Neural progenitor cell (in vitro differentiated cells): ENCODE results near the gene RYR3. TPM values are rescaled to one million over a fixed set of nuclear protein-coding genes. Genes with fewer than 3 reads are reported as not detected.

ENCODE experiments used
- DNase-seq: peaks from one replicate; pipeline ENCODE4 v3.0.0-alpha.2; 2016; ENCODE audit warnings: low spot score
- H2AFZ ChIP-seq: fragments of 200-600 bp; sonication (generic); replicated peaks from 2 replicates; pipeline ENCODE4 v1.6.1; 2016; ENCODE audit warnings: antibody characterized with exemption
- H3F3A ChIP-seq: fragments of 200-600 bp; sonication (generic); 2 replicates; pipeline ENCODE4 v1.6.1; 2016; ENCODE audit warnings: antibody characterized with exemption, low read depth
- H3K27ac ChIP-seq: fragments of 200-600 bp; sonication (generic); 2 replicates; pipeline ENCODE4 v1.5.1; 2016; ENCODE audit warnings: mild to moderate bottlenecking
- H3K27me3 ChIP-seq: fragments of 200-600 bp; sonication (generic); 2 replicates; pipeline ENCODE4 v1.6.1; 2016; ENCODE audit warnings: mild to moderate bottlenecking, moderate library complexity
- H3K36me3 ChIP-seq: fragments of 200-600 bp; sonication (generic); 2 replicates; pipeline ENCODE4 v1.5.1; 2016
- H3K4me1 ChIP-seq: fragments of 200-600 bp; sonication (generic); 2 replicates; pipeline ENCODE4 v1.6.1; 2016; ENCODE audit warnings: mixed run types
- H3K4me2 ChIP-seq: fragments of 200-600 bp; sonication (generic); 2 replicates; pipeline ENCODE4 v1.6.1; 2016
- H3K4me3 ChIP-seq: fragments of 200-600 bp; sonication (generic); 2 replicates; pipeline ENCODE4 v1.5.1; 2016
- H3K79me2 ChIP-seq: fragments of 200-600 bp; sonication (generic); 2 replicates; pipeline ENCODE4 v1.6.1; 2016; ENCODE audit warnings: low read depth
- H3K9ac ChIP-seq: fragments of 200-600 bp; sonication (generic); 2 replicates; pipeline ENCODE4 v1.6.1; 2016
- H3K9me3 ChIP-seq: fragments of 200-600 bp; sonication (generic); 2 replicates; pipeline ENCODE4 v1.5.1; 2016; ENCODE audit warnings: low read depth
- H4K20me1 ChIP-seq: fragments of 200-600 bp; sonication (generic); 2 replicates; pipeline ENCODE4 v1.6.1; 2016; ENCODE audit warnings: low read depth
- H3K27ac Mint-ChIP-seq: 3 replicates; pipeline ENCODE4 v1.8.0; 2021; ENCODE audit warnings: mixed read lengths
- H3K27me3 Mint-ChIP-seq: 2 replicates; pipeline ENCODE4 v1.8.0; 2022; ENCODE audit warnings: low read depth, mild to moderate bottlenecking, inconsistent platforms, moderate library complexity, mixed read lengths; ENCODE audit not compliant: insufficient read depth
- H3K36me3 Mint-ChIP-seq: 3 replicates; pipeline ENCODE4 v1.8.0; 2021; ENCODE audit warnings: mixed read lengths
- H3K4me1 Mint-ChIP-seq: 3 replicates; pipeline ENCODE4 v1.8.0; 2021; ENCODE audit warnings: mixed read lengths
- H3K4me3 Mint-ChIP-seq: 3 replicates; pipeline ENCODE4 v1.8.0; 2021; ENCODE audit warnings: mild to moderate bottlenecking, moderate library complexity, mixed read lengths
- H3K9me3 Mint-ChIP-seq: 3 replicates; pipeline ENCODE4 v1.8.0; 2020; ENCODE audit warnings: mixed read lengths
- CTCF ChIP-seq: fragments of 200-600 bp; sonication (generic); IDR thresholded peaks from 2 replicates; pipeline ENCODE4 v1.5.1; 2017; ENCODE audit warnings: antibody characterized with exemption, mild to moderate bottlenecking
- EZH2 ChIP-seq: fragments of 200-600 bp; sonication (generic); IDR thresholded peaks from 2 replicates; pipeline ENCODE4 v1.6.1; 2017; ENCODE audit warnings: antibody characterized with exemption, mild to moderate bottlenecking, moderate library complexity
- EZH2phosphoT487 ChIP-seq: fragments of 200-600 bp; sonication (generic); IDR thresholded peaks from 2 replicates; pipeline ENCODE4 v1.6.1; 2017; ENCODE audit warnings: antibody characterized with exemption
- total RNA-seq: library from RNA; depleted of rRNA; stranded (reverse); fragments of >200 nt; gene quantifications from 2 replicates; pipeline ENCODE4 v1.2.3, GENCODE V29; 2015; ENCODE audit warnings: low replicate concordance

Gene RYR3
- total RNA-seq, 1 donor from 2014 or later = 2.1 TPM

- Histone ChIP-seq H3K4me1 (no peaks in the 10 kb centered on the region), H3K4me2 (no peak overlapping the region), H3K9ac (no peak overlapping the region), H3K9me3 (no peaks in the 10 kb centered on the region), H3F3A (no peaks in the 10 kb centered on the region), H3K36me3 (no peaks in the 10 kb centered on the region), H3K79me2 (no peaks in the 10 kb centered on the region), H3K4me3 (no peak overlapping the region), H4K20me1 (no peaks in the 10 kb centered on the region), H3K27me3 (no peaks in the 10 kb centered on the region), H2AFZ (no peak overlapping the region), H3K27ac (no peak overlapping the region)
- Mint-ChIP-seq H3K9me3 (no peaks in the 10 kb centered on the region), H3K27ac (no peak overlapping the region), H3K4me3 (no peak overlapping the region), H3K4me1 (peaks cover 8% of the 10 kb centered on the region), H3K27me3 (peaks cover 8% of the 10 kb centered on the region), H3K36me3 (no peaks in the 10 kb centered on the region)
- TF ChIP-seq CTCF = no peak
- TF ChIP-seq EZH2 = no peak
- no peak for TF ChIP-seq EZH2phosphoT487
- no peak for DNase-seq
These were observed 390.5 kb downstream of the RYR3 start for GRCh38 chr15:33701304-33701696.

GRCh38 chr15:33706173-33706572 is 395.4 kb downstream of the RYR3 start:
- TF ChIP-seq EZH2 (no peak), CTCF (no peak), EZH2phosphoT487 (no peak)
- no peaks in the 10 kb centered on the region for H3K36me3 Mint-ChIP-seq

GRCh38 chr15:33710748-33711147 is 400.0 kb downstream of the RYR3 start:
- Mint-ChIP-seq H3K4me1 (peaks cover 3% of the 10 kb centered on the region), H3K27me3 (peaks cover 6% of the 10 kb centered on the region), H3K27ac (no peak overlapping the region), H3K36me3 (no peaks in the 10 kb centered on the region), H3K4me3 (no peak overlapping the region), H3K9me3 (peaks cover 9% of the 10 kb centered on the region)
- Histone ChIP-seq H3K4me3 (no peak overlapping the region), H3K4me2 (no peak overlapping the region), H2AFZ (no peak overlapping the region), H3K79me2 (no peaks in the 10 kb centered on the region), H3K27ac (no peak overlapping the region), H3K4me1 (peaks cover 6% of the 10 kb centered on the region), H3K36me3 (no peaks in the 10 kb centered on the region), H3K9ac (no peak overlapping the region), H4K20me1 (no peaks in the 10 kb centered on the region), H3K9me3 (no peaks in the 10 kb centered on the region), H3F3A (no peaks in the 10 kb centered on the region), H3K27me3 (no peaks in the 10 kb centered on the region)
- no peak for TF ChIP-seq EZH2phosphoT487
- no peak for TF ChIP-seq CTCF
- TF ChIP-seq EZH2 = no peak
- DNase-seq = no peak

More at GRCh38 chr15:33706173-33706572, 395.4 kb downstream of the RYR3 start:
- Histone ChIP-seq H3K9me3 (no peaks in the 10 kb centered on the region), H3K27me3 (no peaks in the 10 kb centered on the region), H3K4me2 (no peak overlapping the region), H3K9ac (no peak overlapping the region), H2AFZ (no peak overlapping the region), H3K36me3 (no peaks in the 10 kb centered on the region), H3K79me2 (no peaks in the 10 kb centered on the region), H3K27ac (no peak overlapping the region), H3K4me1 (no peaks in the 10 kb centered on the region), H4K20me1 (no peaks in the 10 kb centered on the region), H3K4me3 (no peak overlapping the region), H3F3A (no peaks in the 10 kb centered on the region)
- no peak overlapping the region for H3K27ac Mint-ChIP-seq
- DNase-seq = no peak
- H3K4me3 Mint-ChIP-seq = no peak overlapping the region
- peaks cover 6% of the 10 kb centered on the region for H3K9me3 Mint-ChIP-seq
- peaks cover 5% of the 10 kb centered on the region for H3K27me3 Mint-ChIP-seq
- H3K4me1 Mint-ChIP-seq = peaks cover 3% of the 10 kb centered on the region
